Aortic smooth muscle cell (primary cell): Measurements from ENCODE around the gene TRIOBP. TPM values are rescaled to one million over a fixed set of nuclear protein-coding genes. Genes with fewer than 3 reads are reported as not detected.

Experiments used
- total RNA-seq: library from RNA; depleted of rRNA; stranded (reverse); fragments of >200 nt; gene quantifications from 2 replicates; pipeline ENCODE4 v1.2.3, GENCODE V29; 2014

The TRIOBP gene
- 114 and 150 TPM in 2 replicates for total RNA-seq

DNA sequence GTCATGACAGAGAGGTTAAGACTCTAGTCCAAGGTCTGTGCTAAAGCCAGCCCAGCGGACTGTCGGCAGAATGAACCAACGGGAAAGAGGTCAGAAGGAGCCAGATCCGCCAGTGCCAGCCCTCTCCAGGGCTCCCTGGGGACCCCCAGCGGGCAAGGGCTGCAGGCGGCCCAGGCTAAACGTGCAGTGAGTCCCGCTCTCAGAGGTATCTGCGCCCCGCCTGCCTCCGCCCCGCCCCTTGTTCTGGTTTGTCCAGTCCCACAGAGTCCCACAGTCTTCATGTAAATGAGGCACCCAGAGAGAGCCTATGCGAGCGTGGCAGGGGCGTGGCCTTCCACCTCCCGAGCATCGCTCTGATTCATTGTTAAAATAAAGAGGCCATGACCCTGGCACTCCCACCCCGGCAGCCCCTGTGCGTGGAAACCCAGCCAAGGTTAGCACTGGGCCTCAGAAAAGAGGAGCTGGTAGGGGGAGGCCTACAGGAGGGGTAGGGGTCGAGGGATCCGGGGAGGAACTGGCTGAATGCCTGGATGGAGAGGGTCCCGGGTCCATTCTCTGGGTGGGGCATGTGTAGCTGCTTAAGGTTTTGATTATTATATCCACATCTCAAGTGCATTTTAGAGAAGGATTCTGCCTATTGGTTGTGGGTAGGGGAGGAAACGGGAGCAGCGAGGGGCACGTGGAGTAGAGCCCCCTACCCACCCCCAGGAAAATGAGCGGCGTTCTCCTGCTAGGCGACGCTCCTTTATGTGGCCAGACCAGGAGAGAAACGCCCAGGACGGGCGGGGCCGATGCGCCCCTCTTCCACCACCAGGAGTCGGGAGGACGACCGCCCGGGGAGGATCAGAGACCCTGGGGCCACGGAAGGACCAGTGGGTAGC is at the start of gene TRIOBP:
TRIOBP (plus strand) TSS at position 392 of the 881 bp plus-strand sequence. CDS start 4,318 bp downstream, outside the sequence.

DNA sequence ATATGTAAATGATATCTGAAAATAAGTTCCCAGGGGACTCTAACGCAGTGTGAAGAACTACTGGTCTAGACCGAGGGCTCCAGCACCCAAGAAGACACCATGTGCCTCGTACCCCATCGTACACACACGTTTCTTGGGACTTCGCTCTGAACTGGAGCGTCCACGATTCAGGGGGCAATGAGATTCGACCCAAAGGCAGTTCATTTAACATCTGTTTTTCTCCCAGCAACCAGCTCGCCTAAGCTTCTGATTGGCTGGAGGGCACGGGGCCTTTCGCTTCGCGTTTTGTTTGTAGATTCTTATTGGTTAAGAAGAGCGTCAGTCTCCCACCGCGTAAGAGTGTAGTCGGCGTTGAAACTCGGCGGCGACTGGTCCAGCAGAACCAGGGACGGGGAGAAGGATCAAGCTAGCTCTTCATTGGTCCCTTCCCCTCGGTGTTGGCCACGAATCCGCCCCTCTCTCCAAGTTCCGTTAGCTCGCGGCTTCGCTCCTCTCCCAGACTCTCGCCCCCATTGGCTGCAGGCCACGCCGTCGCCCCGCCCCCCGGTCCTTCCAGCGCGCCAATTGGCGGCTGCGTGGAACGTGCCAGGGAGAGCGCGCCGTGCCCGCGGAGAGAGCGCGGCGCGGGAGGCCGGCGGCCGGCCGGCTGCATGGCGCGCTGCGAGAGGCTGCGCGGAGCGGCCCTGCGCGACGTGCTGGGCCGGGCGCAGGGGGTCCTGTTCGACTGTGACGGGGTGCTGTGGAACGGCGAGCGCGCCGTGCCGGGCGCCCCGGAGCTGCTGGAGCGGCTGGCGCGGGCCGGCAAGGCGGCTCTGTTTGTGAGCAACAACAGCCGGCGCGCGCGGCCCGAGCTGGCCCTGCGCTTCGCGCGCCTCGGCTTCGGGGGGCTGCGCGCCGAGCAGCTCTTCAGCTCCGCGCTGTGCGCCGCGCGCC is 38.4 kb upstream of the TRIOBP start, which contains the start of gene PDXP:
PDXP (plus strand) TSS at position 591 of the 933 bp plus-strand sequence; CDS start at position 651, 60 bp downstream.

DNA sequence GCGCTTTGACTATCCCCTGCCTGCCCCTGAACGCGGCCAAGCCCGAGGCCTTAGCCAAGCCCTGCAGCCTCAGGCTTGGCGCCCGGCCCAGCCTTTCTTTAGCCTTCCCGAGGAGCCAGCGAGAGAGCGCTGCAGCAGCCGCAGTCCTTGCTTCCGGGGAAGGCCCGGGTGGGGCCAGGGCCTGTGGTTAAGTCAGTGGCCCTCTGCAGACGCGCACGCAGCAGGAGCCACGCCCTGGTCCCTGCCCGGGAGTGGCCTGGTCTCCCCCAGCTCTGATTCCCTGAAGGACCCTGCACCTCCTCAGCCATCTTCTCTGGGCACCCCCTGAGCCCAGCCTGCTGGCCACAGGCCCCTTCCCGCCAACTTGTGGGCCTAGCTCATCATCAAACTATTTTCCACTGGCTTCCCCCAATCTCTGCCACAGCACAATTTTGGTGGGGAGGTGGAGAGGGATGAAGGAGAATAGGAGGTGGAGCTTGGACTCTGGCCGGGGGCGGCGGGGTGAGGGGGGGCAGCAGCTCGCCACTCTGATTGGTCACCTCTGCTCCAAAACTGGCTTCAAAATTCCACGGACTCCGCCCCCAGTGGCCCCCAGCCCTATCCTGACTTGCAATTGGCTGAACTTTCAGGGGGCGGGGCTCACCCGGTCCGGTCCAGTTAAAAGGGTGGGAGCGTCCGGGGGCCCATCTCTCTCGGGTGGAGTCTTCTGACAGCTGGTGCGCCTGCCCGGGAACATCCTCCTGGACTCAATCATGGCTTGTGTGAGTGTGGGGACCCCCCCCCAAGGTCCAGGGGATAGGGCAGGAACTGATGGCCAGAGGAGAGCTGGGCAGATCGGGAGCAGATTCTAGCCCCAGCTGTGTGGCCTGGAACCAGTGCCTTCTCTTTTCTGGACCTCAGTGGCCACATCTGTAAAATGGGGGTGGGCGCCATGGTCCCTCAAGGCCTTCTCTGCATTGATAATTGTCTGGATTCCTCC is 21.6 kb upstream of the TRIOBP start, which contains the start of gene LGALS1:
LGALS1 (plus strand) TSS at position 686 of the 979 bp plus-strand sequence; CDS start at position 753, 67 bp downstream.

GRCh38 chr22:37686002-37686982 is 10.6 kb upstream of the TRIOBP start, which contains the start of gene NOL12:
Gene NOL12 (plus strand): TSS chr22:37686343. CDS start chr22:37686393, 50 bp downstream.

GRCh38 chr22:37807410-37808293 is 110.8 kb downstream of the TRIOBP start, which contains the start of gene GCAT:
Gene GCAT (plus strand): TSS chr22:37807934. CDS start chr22:37807968, 34 bp downstream.

DNA sequence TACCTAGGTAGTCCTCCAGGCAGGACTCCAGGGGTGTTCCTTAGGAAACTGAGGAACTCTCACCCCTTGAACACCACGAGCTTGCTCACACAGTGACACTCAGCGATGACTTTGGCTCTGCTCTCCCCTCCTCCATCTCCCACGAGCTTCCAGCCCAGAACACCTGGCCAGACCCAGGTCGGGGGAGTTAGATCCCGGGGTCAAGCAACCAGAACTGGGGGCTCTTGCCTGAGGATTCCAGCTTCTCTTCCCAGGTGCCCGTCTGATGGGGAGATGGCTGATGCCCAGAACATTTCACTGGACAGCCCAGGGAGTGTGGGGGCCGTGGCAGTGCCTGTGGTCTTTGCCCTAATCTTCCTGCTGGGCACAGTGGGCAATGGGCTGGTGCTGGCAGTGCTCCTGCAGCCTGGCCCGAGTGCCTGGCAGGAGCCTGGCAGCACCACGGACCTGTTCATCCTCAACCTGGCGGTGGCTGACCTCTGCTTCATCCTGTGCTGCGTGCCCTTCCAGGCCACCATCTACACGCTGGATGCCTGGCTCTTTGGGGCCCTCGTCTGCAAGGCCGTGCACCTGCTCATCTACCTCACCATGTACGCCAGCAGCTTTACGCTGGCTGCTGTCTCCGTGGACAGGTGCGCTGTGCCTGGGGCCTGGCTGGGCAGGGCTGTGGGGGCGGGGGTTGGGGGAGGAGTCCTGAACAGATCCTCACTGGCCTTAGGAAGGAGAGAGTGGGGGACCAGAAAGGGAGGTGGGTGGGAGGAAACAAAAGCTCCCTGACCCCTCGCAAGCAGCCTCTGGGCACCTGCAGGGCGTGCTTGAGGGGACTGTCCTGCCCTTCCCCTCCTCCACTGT is 126.5 kb downstream of the TRIOBP start, which contains the start of gene GALR3:
GALR3 (plus strand) TSS at position 249 of the 852 bp plus-strand sequence; CDS start at position 274, 25 bp downstream.

Other genes starting within 250 kb of the TRIOBP start
- gene MFNG, start 210.7 kb upstream of the TRIOBP start, total RNA-seq: 0.93 and 2.4 TPM in 2 replicates
- 2.4 and 2.5 TPM in 2 replicates for gene CARD10, start 177.6 kb upstream of the TRIOBP start, total RNA-seq
- 13.6 and 19.8 TPM in 2 replicates for gene CDC42EP1, start 136.6 kb upstream of the TRIOBP start, total RNA-seq
- gene LGALS2, start 117.0 kb upstream of the TRIOBP start, total RNA-seq: not detected in 2 replicates
- 42.4 and 47.6 TPM in 2 replicates for gene GGA1, start 88.2 kb upstream of the TRIOBP start, total RNA-seq
- gene SH3BP1, start 57.4 kb upstream of the TRIOBP start, total RNA-seq: 4.9 and 5.3 TPM in 2 replicates
- 4.2 and 8.3 TPM in 2 replicates for gene PDXP, start 38.3 kb upstream of the TRIOBP start, total RNA-seq
- 9,942 and 11,444 TPM in 2 replicates for gene LGALS1, start 21.4 kb upstream of the TRIOBP start, total RNA-seq
- 18.5 and 19.8 TPM in 2 replicates for gene NOL12, start 10.7 kb upstream of the TRIOBP start, total RNA-seq
- gene GCAT, start 110.9 kb downstream of the TRIOBP start, total RNA-seq: 27.2 and 28.8 TPM in 2 replicates
- gene GALR3, start 126.3 kb downstream of the TRIOBP start, total RNA-seq: not detected in 2 replicates
- gene ANKRD54, start 147.3 kb downstream of the TRIOBP start, total RNA-seq: 12.9 and 16.1 TPM in 2 replicates
- gene EIF3L, start 152.4 kb downstream of the TRIOBP start, total RNA-seq: 293 and 326 TPM in 2 replicates
- gene MICALL1, start 209.2 kb downstream of the TRIOBP start, total RNA-seq: 14.9 and 16.8 TPM in 2 replicates